ENCODE results near the gene BMPR1B.

GRCh38 chr4:95198961-95199360, 441.2 kb downstream of the BMPR1B start:
- no peak for TF ChIP-seq CTCF (IDR thresholded peaks at IDR 0.05; ENCODE audit: low read length)
- no peak for TF ChIP-seq EZH2phosphoT487 (IDR thresholded peaks at IDR 0.05; ENCODE audit: low read length)
- TF ChIP-seq EZH2 (optimal IDR thresholded peaks at IDR 0.05; ENCODE audit: low read depth, low read length): no peak

Data from MM.1S (cell line).